Measurements from ENCODE around the gene LYPD3.

GRCh38 chr19:43510713-43511112, 45.3 kb upstream of the LYPD3 start:
- TF ChIP-seq CTCF (IDR thresholded peaks at IDR 0.05) (no peak), REST (IDR thresholded peaks at IDR 0.05; ENCODE audit: insufficient read depth in 1 of 2, low read depth in 2 of 2, low read length in 1 of 2) (no peak)

Data from Panc1 (cell line).